HG02840 (cell line): ENCODE data around the gene KRT86.

Source experiments
- ATAC-seq: cut with Tn5 transposase; IDR thresholded peaks from one replicate; pipeline ENCODE4 v1.9.1; 2021; ENCODE audit warnings: mild to moderate bottlenecking, moderate library complexity, moderate number of reproducible peaks; ENCODE audit not compliant: unreplicated experiment, low FRiP score

Gene KRT86

GRCh38 chr12:52274521-52275120, at the start of gene KRT86:
TSS of gene KRT86 (plus strand) at chr12:52274645. CDS start at chr12:52301917, 27,272 bp downstream.
- no peak for ATAC-seq

GRCh38 chr12:52225752-52226151, 48.7 kb upstream of the KRT86 start:
- ATAC-seq: no peak

DNA sequence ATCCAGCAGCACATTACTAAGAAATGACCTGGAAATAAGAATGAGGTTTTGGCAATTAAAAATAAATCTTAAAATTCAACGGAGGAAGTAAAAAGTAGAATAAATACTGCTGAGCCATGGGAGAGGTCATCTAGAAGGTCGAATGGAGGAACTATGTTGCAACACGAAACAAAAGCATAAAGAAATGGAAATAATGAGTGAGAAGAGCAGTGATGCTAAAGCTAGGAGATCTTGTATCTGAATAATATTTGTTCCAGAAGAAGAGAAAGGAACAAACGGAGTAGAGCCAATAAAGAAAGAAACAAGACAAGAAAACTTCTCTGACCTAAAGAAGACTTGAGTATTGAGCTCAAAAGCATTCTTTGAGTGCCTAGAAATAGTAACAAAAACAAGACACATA, 48.0 kb upstream of the KRT86 start:
- ATAC-seq: no peak

DNA sequence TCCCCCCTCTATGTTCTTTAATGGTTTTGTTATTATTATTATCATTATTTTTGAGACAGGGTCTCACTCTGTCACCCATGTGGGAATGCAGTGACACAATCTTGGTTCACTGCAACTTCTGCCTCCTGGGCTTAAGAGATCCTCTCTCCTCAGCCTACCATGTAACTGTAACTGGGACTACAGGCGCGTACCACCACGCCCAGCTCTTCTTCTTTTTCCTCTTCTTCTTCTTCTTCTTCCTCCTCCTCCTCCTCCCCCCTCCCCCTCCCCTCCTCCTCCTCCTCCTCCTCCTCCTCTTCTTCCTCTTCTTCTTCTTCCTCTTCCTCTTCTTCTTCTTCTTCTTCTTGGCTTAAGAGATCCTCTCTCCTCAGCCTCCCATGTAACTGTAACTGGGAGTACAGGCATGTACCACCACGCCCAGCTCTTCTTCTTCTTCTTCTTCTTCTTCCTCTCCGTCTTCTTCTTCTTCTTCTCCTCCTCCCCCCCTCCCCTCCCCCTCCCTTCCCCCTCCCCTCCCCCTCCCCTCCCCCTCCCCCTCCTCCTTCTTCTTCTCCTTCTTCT, 46.8 kb upstream of the KRT86 start:
- no peak for ATAC-seq

DNA sequence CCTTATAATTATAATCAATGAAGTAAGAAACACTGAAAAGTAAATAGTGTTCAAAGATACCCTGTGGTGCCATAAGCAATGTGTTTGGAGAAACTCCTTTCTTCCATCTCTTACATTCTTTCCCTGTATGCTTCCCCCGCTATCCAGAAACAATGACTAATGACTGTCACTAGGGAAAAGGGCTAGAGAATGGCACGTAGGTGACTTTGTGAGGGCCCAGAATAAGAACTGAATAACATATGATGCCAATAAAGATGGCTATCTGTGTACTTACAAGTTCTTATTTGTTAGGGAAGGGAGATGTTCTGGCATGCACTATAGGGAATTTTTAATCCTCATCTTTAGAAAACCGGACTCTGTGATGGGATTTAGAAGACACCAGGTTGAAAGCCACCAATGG, 46.1 kb upstream of the KRT86 start:
- no peak for ATAC-seq

- no peak for ATAC-seq
These were observed 45.5 kb upstream of the KRT86 start for GRCh38 chr12:52228931-52229330.

DNA sequence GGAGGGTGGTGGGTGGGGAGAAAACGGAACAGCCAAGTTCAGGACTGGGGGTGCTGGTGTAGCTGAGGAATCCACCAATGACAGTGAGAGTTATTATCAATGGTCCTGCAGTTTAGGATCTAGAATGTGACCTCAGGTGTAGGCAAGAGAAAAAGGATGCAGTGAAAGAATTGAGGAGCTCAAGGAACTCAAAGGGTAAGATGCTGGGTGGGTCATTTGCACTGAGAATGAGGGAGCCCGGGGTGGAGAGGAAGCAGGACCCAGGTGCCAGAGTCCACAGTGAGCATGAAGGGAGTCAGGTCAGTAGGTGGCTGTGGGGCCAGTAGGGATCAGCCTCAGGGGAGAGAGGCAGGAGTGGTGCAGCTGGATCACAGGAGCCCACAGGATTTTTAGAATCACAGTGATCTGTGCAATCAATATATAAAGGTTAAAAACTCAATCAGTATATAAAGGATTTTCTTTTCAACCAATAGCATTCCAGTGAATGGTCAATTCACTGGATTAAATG, 44.6 kb upstream of the KRT86 start:
- no peak for ATAC-seq

DNA sequence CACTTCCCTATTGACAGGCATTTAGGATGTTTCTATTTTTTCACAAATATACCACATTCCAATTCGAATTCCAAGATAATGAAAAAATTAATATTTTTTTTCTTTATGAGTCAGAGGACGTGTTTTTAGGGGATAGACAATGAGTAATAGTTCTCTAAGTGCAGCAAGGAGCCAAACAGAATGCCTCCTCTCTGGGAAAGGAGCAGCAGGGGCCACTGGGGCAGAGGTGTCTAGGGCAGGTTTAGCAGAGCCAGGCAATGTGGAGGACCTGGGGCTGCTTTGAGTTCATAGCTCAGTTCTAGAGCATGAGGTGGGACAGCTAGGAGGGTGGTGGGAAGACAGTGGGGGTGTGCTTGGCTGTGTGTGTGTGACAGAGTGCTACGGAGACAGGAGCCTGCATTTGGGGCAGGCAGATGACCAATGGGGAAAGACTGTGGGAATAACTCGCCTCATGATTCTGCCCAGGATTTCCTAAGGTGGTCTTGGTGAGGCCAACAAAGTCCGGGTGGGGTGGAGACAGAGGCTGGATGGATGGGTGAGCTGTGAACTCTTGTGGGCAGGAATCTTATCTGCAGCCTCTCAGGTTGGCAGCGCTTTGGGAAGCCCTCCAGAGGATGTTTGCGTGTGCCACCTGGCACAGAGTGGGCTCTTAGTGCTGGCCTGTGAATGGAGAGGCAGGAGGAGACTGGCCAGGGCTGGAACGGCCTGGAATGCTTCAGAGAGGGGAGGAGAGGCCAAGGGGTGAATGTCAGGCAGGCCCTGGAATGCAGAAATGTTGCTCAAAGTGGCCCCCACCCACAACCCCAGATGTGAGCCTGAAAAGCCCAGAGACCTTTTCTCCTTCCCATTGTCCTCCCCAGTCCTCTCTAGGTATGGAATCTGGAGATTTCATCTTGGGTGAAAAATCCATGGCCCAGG, 43.8 kb upstream of the KRT86 start:
- no peak for ATAC-seq

DNA sequence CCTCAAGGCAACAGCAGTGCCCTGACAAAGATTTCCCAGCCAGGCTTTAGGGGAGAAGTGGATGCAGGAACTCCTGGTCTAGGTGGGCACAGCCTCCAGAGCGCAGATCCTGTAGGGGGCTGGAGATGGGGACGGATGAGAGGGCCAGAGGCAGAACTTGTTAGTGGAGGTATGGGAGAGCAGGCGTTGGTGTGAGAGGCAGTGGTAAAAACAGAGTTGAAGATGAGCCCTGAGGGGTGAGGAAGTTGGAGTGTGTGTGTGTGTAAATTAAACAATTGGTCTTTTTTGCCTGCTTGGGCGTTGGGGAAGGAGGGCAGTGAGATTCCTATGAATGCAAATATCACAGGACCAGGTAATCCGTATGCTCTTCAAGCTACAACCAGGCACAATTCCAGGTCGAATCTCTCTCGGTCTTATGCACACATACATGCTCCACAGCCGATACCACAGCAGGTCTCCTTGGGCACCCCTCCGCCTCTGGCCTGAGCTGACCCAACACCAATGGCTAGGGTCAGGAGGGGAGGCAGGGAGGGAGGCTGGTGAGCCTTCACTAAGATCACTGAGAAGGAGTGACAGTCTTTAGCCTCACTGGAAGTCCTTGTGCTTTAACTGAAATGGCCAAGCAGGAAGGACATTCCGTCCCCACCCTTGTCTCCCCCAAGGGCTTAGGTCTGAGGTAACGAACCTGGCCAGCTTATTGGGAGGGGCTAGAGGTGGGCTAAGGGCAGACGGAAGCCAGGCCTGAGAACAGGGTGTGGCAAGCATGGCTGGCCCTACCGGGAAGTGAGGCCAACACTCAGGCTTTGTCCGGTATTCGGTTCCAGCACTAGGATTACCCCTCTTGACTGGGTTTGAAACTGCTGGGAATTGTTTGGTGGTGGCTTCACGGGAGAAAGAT, 42.9 kb upstream of the KRT86 start:
- ATAC-seq: no peak

DNA sequence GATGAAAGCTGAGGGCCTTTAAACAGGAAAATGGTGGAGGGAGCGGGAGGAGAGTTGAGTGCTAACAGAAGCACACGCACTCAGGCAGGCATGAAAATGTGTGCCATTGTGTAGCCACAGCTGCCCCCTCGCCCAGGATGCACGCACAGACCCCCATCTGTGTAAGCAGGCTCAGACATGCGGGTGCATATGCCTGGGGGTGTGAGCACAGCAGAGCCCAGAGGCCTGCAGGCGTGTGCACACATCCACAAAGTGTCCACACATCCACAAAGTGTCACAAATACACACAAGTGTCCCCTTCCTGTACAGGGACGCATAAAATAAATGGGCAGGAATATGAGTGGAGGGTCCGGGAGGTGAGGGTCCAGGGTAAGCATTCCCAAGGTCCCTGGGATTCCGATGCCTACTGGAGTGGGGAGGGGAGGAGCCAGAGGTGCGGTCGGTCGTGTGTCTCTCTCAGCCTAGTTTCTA, 42.2 kb upstream of the KRT86 start:
- ATAC-seq: no peak

GRCh38 chr12:52232674-52233461, 41.6 kb upstream of the KRT86 start, which contains the start of gene KRT7:
TSS of gene KRT7 (plus strand) at chr12:52233243. CDS start at chr12:52233297, 54 bp downstream.
- no peak for ATAC-seq

- no peak for ATAC-seq
These were observed 40.8 kb upstream of the KRT86 start for GRCh38 chr12:52233462-52234207.

DNA sequence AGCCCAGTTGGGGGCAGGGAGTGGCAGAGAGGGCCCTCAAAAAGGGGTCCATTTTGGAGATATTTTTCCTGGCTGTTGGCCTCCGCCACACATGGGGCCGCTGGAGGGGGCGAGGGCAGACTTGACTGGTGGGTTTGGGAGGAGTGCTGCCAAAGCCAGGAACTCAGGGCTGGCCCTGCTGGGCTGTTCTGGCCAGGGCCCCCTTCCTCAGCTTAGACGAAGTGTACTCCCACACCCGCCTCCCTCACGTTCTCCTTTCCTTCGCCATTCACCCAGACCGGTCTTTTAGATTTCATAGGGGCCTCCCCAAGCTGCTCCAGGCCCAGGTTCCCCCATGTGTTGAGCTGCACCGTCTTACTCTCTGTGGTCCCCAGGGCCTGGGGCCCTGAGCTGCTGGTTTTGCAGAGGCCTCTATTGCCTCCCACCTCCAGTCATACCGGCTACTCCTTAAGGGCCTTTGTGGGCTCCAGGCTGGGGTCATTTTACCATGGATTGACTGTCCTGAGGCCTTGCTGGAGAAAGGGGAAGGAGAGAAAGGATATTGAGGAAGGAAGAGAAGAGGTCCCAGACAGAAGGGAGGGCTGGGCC, 40.1 kb upstream of the KRT86 start:
- no peak for ATAC-seq

DNA sequence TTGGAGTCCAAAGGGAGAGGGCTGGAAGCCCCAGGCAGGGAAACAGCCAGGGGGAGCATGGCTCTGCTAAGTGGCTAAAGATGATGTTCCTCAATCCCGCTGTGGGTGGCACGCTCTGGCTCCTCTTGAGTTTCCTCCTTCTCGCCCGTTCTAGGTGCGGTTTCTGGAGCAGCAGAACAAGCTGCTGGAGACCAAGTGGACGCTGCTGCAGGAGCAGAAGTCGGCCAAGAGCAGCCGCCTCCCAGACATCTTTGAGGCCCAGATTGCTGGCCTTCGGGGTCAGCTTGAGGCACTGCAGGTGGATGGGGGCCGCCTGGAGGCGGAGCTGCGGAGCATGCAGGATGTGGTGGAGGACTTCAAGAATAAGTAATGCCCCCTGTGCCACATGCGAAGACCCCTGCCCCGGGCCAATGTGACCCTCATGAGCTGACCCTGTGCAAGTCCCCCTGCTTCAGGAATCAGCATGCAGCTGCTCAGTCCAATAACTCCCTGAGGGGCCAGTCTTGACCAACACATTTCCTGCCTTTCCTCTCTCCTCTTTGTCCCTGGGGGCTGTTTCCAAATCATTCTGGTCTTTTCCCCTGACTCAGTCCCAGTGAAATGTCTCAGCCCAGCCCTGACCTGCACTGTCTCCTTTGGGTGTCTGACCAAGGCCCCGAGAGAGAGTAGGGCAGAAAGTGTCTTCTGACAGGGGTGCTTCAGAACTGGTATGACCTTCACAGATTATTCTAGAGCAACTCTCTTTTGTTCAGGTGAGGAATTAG, 39.3 kb upstream of the KRT86 start:
- ATAC-seq: no peak

GRCh38 chr12:52235822-52236361, 38.6 kb upstream of the KRT86 start:
- no peak for ATAC-seq

DNA sequence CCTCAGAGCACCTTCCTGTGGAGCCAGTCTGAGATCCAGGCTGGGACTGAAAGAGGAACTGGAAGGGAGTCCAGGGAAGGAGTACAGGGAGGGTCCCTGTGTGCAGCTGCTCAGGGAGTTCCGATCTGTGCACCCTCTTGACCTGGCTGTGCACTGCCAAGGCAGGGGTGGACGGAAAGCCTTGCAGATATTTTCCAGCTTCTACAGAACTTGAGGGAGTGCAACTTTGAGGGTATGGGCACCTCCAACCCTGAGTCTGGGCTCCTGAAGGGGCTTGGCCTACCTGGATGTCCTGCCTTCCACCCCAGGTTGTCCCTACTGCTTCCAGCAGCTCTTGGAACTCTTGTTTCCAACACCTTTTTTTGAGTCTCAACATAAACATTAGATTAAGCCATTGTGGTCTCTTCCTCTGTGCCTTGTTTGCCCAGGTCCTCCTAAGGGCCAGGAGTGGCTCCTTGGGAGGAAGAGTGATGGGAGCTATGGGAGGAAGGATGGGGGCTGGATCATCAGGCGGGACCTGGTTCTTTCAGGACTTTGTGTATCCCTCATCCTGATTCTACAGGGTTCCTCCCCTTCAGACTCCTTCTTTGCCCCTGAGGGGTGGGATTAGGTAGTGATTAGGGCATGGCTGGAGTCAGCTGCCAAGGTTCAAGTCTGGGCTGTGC, 37.9 kb upstream of the KRT86 start:
- no peak for ATAC-seq
